ENCODE measurements around the gene TBCK. TPM values are rescaled to one million over a fixed set of nuclear protein-coding genes. Genes with fewer than 3 reads are reported as not detected.

TBCK gene
- total RNA-seq, 2 experiments from 2014 or later: 22.5 to 25.1 TPM

GRCh38 chr4:106208481-106209460 lies 107.2 kb downstream of the TBCK start:
- no peak for ATAC-seq
- no peak overlapping the region for H3K4me3 Mint-ChIP-seq
- intact Hi-C loops (cut with DNase I, micrococcal nuclease): no loop called here
- H3K27me3 Mint-ChIP-seq: no peaks in the 10 kb centered on the region
- ChIA-PET CTCF (no interaction called here), POLR2A (no interaction called here)
- no peaks in the 10 kb centered on the region for H3K4me1 Mint-ChIP-seq
- no peak for DNase-seq
- H3K36me3 Mint-ChIP-seq (ENCODE audit: low read depth): peaks cover 10% of the 10 kb centered on the region
- no peaks in the 10 kb centered on the region for H3K9me3 Mint-ChIP-seq (ENCODE audit: low read depth)
- no peak overlapping the region for H3K27ac Mint-ChIP-seq

GRCh38 chr4:106201373-106201772 lies 114.6 kb downstream of the TBCK start:
- ChIA-PET CTCF (interaction anchor here (0.9 kb wide), 1 partner anchor 10 kb away, joined by 3 read pairs; no protein-coding TSS in a partner anchor), POLR2A (no interaction called here)
- Mint-ChIP-seq H3K27me3 (no peaks in the 10 kb centered on the region), H3K9me3 (ENCODE audit: low read depth) (no peaks in the 10 kb centered on the region), H3K4me1 (no peaks in the 10 kb centered on the region), H3K27ac (no peak overlapping the region), H3K4me3 (no peak overlapping the region), H3K36me3 (ENCODE audit: low read depth) (peaks cover 3% of the 10 kb centered on the region)
- intact Hi-C loops (cut with DNase I, micrococcal nuclease): loop anchor here in 1 of 2 experiments (5.0 kb wide), 1 partner anchor 679 kb away; no protein-coding TSS in a partner anchor
- no peak for ATAC-seq
- DNase-seq: no peak

- Mint-ChIP-seq H3K4me1 (no peaks in the 10 kb centered on the region), H3K36me3 (ENCODE audit: low read depth) (peaks cover 19% of the 10 kb centered on the region), H3K9me3 (ENCODE audit: low read depth) (no peaks in the 10 kb centered on the region), H3K27ac (no peak overlapping the region), H3K4me3 (no peak overlapping the region), H3K27me3 (no peaks in the 10 kb centered on the region)
- ATAC-seq: no peak
- POLR2A ChIA-PET: no interaction called here
- CTCF ChIA-PET: no interaction called here
- no peak for DNase-seq
- intact Hi-C loops (cut with DNase I, micrococcal nuclease): no loop called here
These were observed 120.5 kb downstream of the TBCK start for GRCh38 chr4:106195435-106195950.

- Mint-ChIP-seq H3K27ac (no peak overlapping the region), H3K27me3 (no peaks in the 10 kb centered on the region), H3K4me1 (no peaks in the 10 kb centered on the region), H3K4me3 (no peak overlapping the region), H3K36me3 (ENCODE audit: low read depth) (peaks cover 21% of the 10 kb centered on the region), H3K9me3 (ENCODE audit: low read depth) (no peaks in the 10 kb centered on the region)
- POLR2A ChIA-PET: no interaction called here
- DNase-seq (no peak), ATAC-seq (no peak)
- CTCF ChIA-PET: no interaction called here
- intact Hi-C loops (cut with DNase I, micrococcal nuclease): no loop called here
These were observed 121.2 kb downstream of the TBCK start for GRCh38 chr4:106194801-106195200.

GRCh38 chr4:106192131-106192530 lies 123.9 kb downstream of the TBCK start:
- ChIA-PET CTCF (interaction anchor here (1.0 kb wide), 1 partner anchor 9 kb away, joined by 3 read pairs; no protein-coding TSS in a partner anchor), POLR2A (no interaction called here)
- Mint-ChIP-seq H3K27ac (no peak overlapping the region), H3K4me3 (no peak overlapping the region), H3K9me3 (ENCODE audit: low read depth) (no peaks in the 10 kb centered on the region), H3K27me3 (no peaks in the 10 kb centered on the region), H3K36me3 (ENCODE audit: low read depth) (peaks cover 37% of the 10 kb centered on the region), H3K4me1 (no peaks in the 10 kb centered on the region)
- no peak for ATAC-seq
- intact Hi-C loops (cut with DNase I, micrococcal nuclease): no loop called here
- DNase-seq: no peak

GRCh38 chr4:106186201-106186600 lies 129.8 kb downstream of the TBCK start:
- no peak overlapping the region for H3K4me3 Mint-ChIP-seq
- peaks cover 7% of the 10 kb centered on the region for H3K9me3 Mint-ChIP-seq (ENCODE audit: low read depth)
- peaks cover 64% of the 10 kb centered on the region for H3K36me3 Mint-ChIP-seq (ENCODE audit: low read depth)
- H3K4me1 Mint-ChIP-seq: no peaks in the 10 kb centered on the region
- intact Hi-C loops (cut with DNase I, micrococcal nuclease): no loop called here
- H3K27me3 Mint-ChIP-seq: no peaks in the 10 kb centered on the region
- CTCF ChIA-PET: interaction anchor here (0.7 kb wide), 1 partner anchor 1164 kb away, joined by 3 read pairs; no protein-coding TSS in a partner anchor
- DNase-seq (no peak), ATAC-seq (no peak)
- POLR2A ChIA-PET: no interaction called here
- H3K27ac Mint-ChIP-seq: no peak overlapping the region

- ATAC-seq (no peak), DNase-seq (no peak)
- Mint-ChIP-seq H3K4me1 (no peaks in the 10 kb centered on the region), H3K9me3 (ENCODE audit: low read depth) (peaks cover 10% of the 10 kb centered on the region), H3K27ac (no peak overlapping the region), H3K36me3 (ENCODE audit: low read depth) (peaks cover 53% of the 10 kb centered on the region), H3K4me3 (no peak overlapping the region), H3K27me3 (no peaks in the 10 kb centered on the region)
- CTCF ChIA-PET: no interaction called here
- intact Hi-C loops (cut with DNase I, micrococcal nuclease): no loop called here
- POLR2A ChIA-PET: no interaction called here
These were observed 132.5 kb downstream of the TBCK start for GRCh38 chr4:106183551-106183950.

GRCh38 chr4:106172861-106173260 lies 143.1 kb downstream of the TBCK start:
- no peaks in the 10 kb centered on the region for H3K27me3 Mint-ChIP-seq
- no peaks in the 10 kb centered on the region for H3K4me1 Mint-ChIP-seq
- intact Hi-C loops (cut with DNase I, micrococcal nuclease): no loop called here
- POLR2A ChIA-PET: no interaction called here
- DNase-seq (no peak), ATAC-seq (no peak)
- peaks cover 30% of the 10 kb centered on the region for H3K36me3 Mint-ChIP-seq (ENCODE audit: low read depth)
- no peaks in the 10 kb centered on the region for H3K9me3 Mint-ChIP-seq (ENCODE audit: low read depth)
- CTCF ChIA-PET: no interaction called here
- H3K4me3 Mint-ChIP-seq: no peak overlapping the region
- no peak overlapping the region for H3K27ac Mint-ChIP-seq

- no peak for ATAC-seq
- no peak overlapping the region for H3K27ac Mint-ChIP-seq
- no peak overlapping the region for H3K4me3 Mint-ChIP-seq
- DNase-seq: no peak
- ChIA-PET CTCF (no interaction called here), POLR2A (no interaction called here)
- H3K36me3 Mint-ChIP-seq (ENCODE audit: low read depth): peaks cover 42% of the 10 kb centered on the region
- intact Hi-C loops (cut with DNase I, micrococcal nuclease): no loop called here
- no peaks in the 10 kb centered on the region for H3K4me1 Mint-ChIP-seq
- no peaks in the 10 kb centered on the region for H3K27me3 Mint-ChIP-seq
- peaks cover 9% of the 10 kb centered on the region for H3K9me3 Mint-ChIP-seq (ENCODE audit: low read depth)
These were observed 150.5 kb downstream of the TBCK start for GRCh38 chr4:106165351-106166010.

- intact Hi-C loops (cut with DNase I, micrococcal nuclease): no loop called here
- DNase-seq (no peak), ATAC-seq (no peak)
- CTCF ChIA-PET: no interaction called here
- POLR2A ChIA-PET: no interaction called here
- Mint-ChIP-seq H3K4me3 (no peak overlapping the region), H3K27me3 (no peaks in the 10 kb centered on the region), H3K27ac (no peak overlapping the region), H3K9me3 (ENCODE audit: low read depth) (peaks cover 11% of the 10 kb centered on the region), H3K36me3 (ENCODE audit: low read depth) (peaks cover 52% of the 10 kb centered on the region), H3K4me1 (no peaks in the 10 kb centered on the region)
These were observed 153.7 kb downstream of the TBCK start for GRCh38 chr4:106162278-106162677.

- intact Hi-C loops (cut with DNase I, micrococcal nuclease): no loop called here
- no peaks in the 10 kb centered on the region for H3K27me3 Mint-ChIP-seq
- peaks cover 14% of the 10 kb centered on the region for H3K9me3 Mint-ChIP-seq (ENCODE audit: low read depth)
- ChIA-PET CTCF (no interaction called here), POLR2A (no interaction called here)
- no peaks in the 10 kb centered on the region for H3K4me1 Mint-ChIP-seq
- H3K4me3 Mint-ChIP-seq: no peak overlapping the region
- DNase-seq (no peak), ATAC-seq (no peak)
- peaks cover 58% of the 10 kb centered on the region for H3K36me3 Mint-ChIP-seq (ENCODE audit: low read depth)
- H3K27ac Mint-ChIP-seq: no peak overlapping the region
These were observed 155.4 kb downstream of the TBCK start for GRCh38 chr4:106160560-106160959.

- Mint-ChIP-seq H3K9me3 (ENCODE audit: low read depth) (peaks cover 56% of the 10 kb centered on the region), H3K27ac (no peak overlapping the region), H3K36me3 (ENCODE audit: low read depth) (peaks cover 58% of the 10 kb centered on the region), H3K4me3 (no peak overlapping the region), H3K27me3 (no peaks in the 10 kb centered on the region), H3K4me1 (no peaks in the 10 kb centered on the region)
- DNase-seq (no peak), ATAC-seq (no peak)
- CTCF ChIA-PET: no interaction called here
- POLR2A ChIA-PET: no interaction called here
- intact Hi-C loops (cut with DNase I, micrococcal nuclease): no loop called here
These were observed 166.1 kb downstream of the TBCK start for GRCh38 chr4:106149911-106150310.
